HL-60 (cell line): ENCODE results near the gene INPP5B.

Experiments
- GABPA ChIP-seq: IDR thresholded peaks from 2 replicates; pipeline ENCODE4 v1.6.1; 2012; ENCODE audit warnings: low read depth
- TF ChIP-seq, protein P1 (sequence below): IDR thresholded peaks from one replicate; pipeline ENCODE4 v1.5.1; 2011; ENCODE audit warnings: low read length, control low read depth, inconsistent platforms; ENCODE audit not compliant: insufficient read depth
- TF ChIP-seq, protein P2 (sequence below): IDR thresholded peaks from 2 replicates; pipeline ENCODE4 v1.6.1; 2012; ENCODE audit warnings: low read depth; ENCODE audit not compliant: insufficient replicate concordance

DNA sequence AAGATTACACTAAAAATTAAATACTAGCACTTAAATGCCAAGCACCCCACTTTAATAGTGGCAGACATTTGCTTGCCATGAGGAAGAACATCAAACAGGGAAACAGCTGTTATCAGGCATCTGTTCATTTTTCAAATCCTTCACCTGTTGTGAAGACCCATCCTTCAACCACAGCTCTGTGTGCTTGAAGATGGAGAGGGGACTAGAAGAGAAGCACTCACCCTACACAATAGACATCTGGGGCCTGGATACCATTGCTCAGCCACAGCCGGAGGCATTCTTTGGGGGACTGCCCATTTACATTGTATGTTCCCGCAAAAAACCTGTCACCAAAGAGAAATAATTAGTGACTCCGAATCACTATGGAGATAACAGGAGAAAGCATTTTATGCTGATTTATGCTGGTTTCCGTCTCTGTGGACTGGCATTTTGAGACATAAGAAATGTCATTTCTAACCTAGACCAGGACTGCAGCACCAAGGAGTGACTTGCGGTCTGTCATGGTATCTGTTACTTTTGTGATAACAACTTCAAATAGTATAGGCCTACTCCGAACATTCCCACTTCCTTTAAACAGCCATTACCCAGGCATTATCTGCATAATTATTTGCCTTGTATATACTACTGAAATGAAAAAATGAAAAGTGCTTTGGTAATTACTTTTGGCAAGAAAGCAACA lies 58.7 kb downstream of the INPP5B start:
- TF ChIP-seq, protein P1, sequence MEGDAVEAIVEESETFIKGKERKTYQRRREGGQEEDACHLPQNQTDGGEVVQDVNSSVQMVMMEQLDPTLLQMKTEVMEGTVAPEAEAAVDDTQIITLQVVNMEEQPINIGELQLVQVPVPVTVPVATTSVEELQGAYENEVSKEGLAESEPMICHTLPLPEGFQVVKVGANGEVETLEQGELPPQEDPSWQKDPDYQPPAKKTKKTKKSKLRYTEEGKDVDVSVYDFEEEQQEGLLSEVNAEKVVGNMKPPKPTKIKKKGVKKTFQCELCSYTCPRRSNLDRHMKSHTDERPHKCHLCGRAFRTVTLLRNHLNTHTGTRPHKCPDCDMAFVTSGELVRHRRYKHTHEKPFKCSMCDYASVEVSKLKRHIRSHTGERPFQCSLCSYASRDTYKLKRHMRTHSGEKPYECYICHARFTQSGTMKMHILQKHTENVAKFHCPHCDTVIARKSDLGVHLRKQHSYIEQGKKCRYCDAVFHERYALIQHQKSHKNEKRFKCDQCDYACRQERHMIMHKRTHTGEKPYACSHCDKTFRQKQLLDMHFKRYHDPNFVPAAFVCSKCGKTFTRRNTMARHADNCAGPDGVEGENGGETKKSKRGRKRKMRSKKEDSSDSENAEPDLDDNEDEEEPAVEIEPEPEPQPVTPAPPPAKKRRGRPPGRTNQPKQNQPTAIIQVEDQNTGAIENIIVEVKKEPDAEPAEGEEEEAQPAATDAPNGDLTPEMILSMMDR = no peak
- TF ChIP-seq, protein P2, sequence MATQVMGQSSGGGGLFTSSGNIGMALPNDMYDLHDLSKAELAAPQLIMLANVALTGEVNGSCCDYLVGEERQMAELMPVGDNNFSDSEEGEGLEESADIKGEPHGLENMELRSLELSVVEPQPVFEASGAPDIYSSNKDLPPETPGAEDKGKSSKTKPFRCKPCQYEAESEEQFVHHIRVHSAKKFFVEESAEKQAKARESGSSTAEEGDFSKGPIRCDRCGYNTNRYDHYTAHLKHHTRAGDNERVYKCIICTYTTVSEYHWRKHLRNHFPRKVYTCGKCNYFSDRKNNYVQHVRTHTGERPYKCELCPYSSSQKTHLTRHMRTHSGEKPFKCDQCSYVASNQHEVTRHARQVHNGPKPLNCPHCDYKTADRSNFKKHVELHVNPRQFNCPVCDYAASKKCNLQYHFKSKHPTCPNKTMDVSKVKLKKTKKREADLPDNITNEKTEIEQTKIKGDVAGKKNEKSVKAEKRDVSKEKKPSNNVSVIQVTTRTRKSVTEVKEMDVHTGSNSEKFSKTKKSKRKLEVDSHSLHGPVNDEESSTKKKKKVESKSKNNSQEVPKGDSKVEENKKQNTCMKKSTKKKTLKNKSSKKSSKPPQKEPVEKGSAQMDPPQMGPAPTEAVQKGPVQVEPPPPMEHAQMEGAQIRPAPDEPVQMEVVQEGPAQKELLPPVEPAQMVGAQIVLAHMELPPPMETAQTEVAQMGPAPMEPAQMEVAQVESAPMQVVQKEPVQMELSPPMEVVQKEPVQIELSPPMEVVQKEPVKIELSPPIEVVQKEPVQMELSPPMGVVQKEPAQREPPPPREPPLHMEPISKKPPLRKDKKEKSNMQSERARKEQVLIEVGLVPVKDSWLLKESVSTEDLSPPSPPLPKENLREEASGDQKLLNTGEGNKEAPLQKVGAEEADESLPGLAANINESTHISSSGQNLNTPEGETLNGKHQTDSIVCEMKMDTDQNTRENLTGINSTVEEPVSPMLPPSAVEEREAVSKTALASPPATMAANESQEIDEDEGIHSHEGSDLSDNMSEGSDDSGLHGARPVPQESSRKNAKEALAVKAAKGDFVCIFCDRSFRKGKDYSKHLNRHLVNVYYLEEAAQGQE = no peak
- TF ChIP-seq GABPA = no peak
